HEK293 (cell line): ENCODE results near the gene JCAD.

ENCODE experiments used
- CTCF ChIA-PET: fragments of 350-600 bp; formaldehyde crosslinking; extraction: SDS; loops from one replicate; lab custom pipeline; 2021; ENCODE audit warnings: antibody characterized with exemption; lab: Yijun Ruan, JAX
- POLR2A ChIA-PET: fragments of 300-600 bp; formaldehyde crosslinking; extraction: SDS; loops from one replicate; lab custom pipeline; 2020; ENCODE audit warnings: antibody characterized with exemption, inconsistent platforms; lab: Yijun Ruan, JAX
- H3K27ac ChIP-seq: fragments of 200-500 bp; sonication (Bioruptor generic); 2 replicates; pipeline ENCODE4 v1.5.1; 2014; ENCODE audit warnings: low read depth, low read length, control low read depth, inconsistent platforms; ENCODE audit errors: extremely low read depth
- H3K36me3 ChIP-seq, 2 experiments: fragments of 200-500 bp in 1 of 2; sonication (Bioruptor generic) in 1 of 2; 1 replicate in 1 of 2; 2 replicates in 1 of 2; pipeline ENCODE4 v1.5.1; 2014 to 2017; ENCODE audit warnings: inconsistent platforms in 2 of 2, low read length in 2 of 2; ENCODE audit not compliant: control insufficient read depth in 2 of 2, insufficient read depth in 1 of 2
- H3K4me1 ChIP-seq: fragments of 200-500 bp; sonication (Bioruptor generic); 2 replicates; pipeline ENCODE4 v1.5.1; 2014; ENCODE audit warnings: mild to moderate bottlenecking, low read length, inconsistent platforms; ENCODE audit not compliant: control insufficient read depth, insufficient read depth
- H3K4me3 ChIP-seq: 2 replicates; pipeline ENCODE4 v1.5.1; 2011; ENCODE audit warnings: low read depth, mild to moderate bottlenecking, control low read depth, low read length, moderate library complexity
- H3K9me3 ChIP-seq: fragments of 200-500 bp; sonication (Bioruptor generic); 2 replicates; pipeline ENCODE4 v1.5.1; 2014; ENCODE audit warnings: low read depth, low read length, inconsistent platforms; ENCODE audit not compliant: control insufficient read depth, insufficient read depth
- FEZF1 ChIP-seq: fragments of 450-650 bp; formaldehyde crosslinking; IDR thresholded peaks from 2 replicates; pipeline ENCODE4 v1.5.1; 2016; ENCODE audit warnings: missing biosample characterization, missing genetic modification characterization
- RBAK ChIP-seq: fragments of 450-650 bp; formaldehyde crosslinking; IDR thresholded peaks from 2 replicates; pipeline ENCODE4 v1.5.1; 2016; ENCODE audit warnings: missing biosample characterization, missing genetic modification characterization
- SP3 ChIP-seq: fragments of 450-650 bp; formaldehyde crosslinking; IDR thresholded peaks from 2 replicates; pipeline ENCODE4 v1.5.1; 2016; ENCODE audit warnings: missing biosample characterization, missing genetic modification characterization
- TRIM28 ChIP-seq: IDR thresholded peaks from 2 replicates; pipeline ENCODE4 v1.6.1; 2011; ENCODE audit warnings: low read length, control low read depth, borderline replicate concordance
- ZNF133 ChIP-seq: fragments of 450-650 bp; formaldehyde crosslinking; IDR thresholded peaks from 2 replicates; pipeline ENCODE4 v1.5.1; 2016; ENCODE audit warnings: missing biosample characterization, missing genetic modification characterization
- ZNF473 ChIP-seq: fragments of 450-650 bp; formaldehyde crosslinking; IDR thresholded peaks from 2 replicates; pipeline ENCODE4 v1.5.1; 2017; ENCODE audit warnings: missing biosample characterization, missing genetic modification characterization
- ZNF530 ChIP-seq: fragments of 450-650 bp; formaldehyde crosslinking; IDR thresholded peaks from 2 replicates; pipeline ENCODE4 v1.5.1; 2016; ENCODE audit warnings: low read depth, missing biosample characterization, missing genetic modification characterization
- ZNF560 ChIP-seq: fragments of 450-650 bp; formaldehyde crosslinking; IDR thresholded peaks from 2 replicates; pipeline ENCODE4 v1.5.1; 2017; ENCODE audit warnings: missing biosample characterization, missing genetic modification characterization, borderline replicate concordance
- ZNF585B ChIP-seq: fragments of 450-650 bp; formaldehyde crosslinking; IDR thresholded peaks from 2 replicates; pipeline ENCODE4 v1.5.1; 2016; ENCODE audit warnings: missing biosample characterization, missing genetic modification characterization
- ZNF777 ChIP-seq: fragments of 450-650 bp; formaldehyde crosslinking; IDR thresholded peaks from 2 replicates; pipeline ENCODE4 v1.5.1; 2017; ENCODE audit warnings: missing biosample characterization, missing genetic modification characterization, borderline replicate concordance
- ZSCAN23 ChIP-seq: fragments of 450-650 bp; formaldehyde crosslinking; IDR thresholded peaks from 2 replicates; pipeline ENCODE4 v1.5.1; 2016; ENCODE audit warnings: missing biosample characterization, missing genetic modification characterization
- ZXDB ChIP-seq: fragments of 450-650 bp; formaldehyde crosslinking; IDR thresholded peaks from 2 replicates; pipeline ENCODE4 v1.5.1; 2016; ENCODE audit warnings: missing biosample characterization, missing genetic modification characterization
- TF ChIP-seq, protein P1 (sequence below): fragments of 450-650 bp; formaldehyde crosslinking; IDR thresholded peaks from 2 replicates; pipeline ENCODE4 v1.5.1; 2016; ENCODE audit warnings: missing biosample characterization, missing genetic modification characterization
- TF ChIP-seq, protein P2 (sequence below): fragments of 450-650 bp; formaldehyde crosslinking; IDR thresholded peaks from 2 replicates; pipeline ENCODE4 v1.5.1; 2016; ENCODE audit warnings: missing biosample characterization, missing genetic modification characterization
- TF ChIP-seq, protein P3 (sequence below): fragments of 450-650 bp; formaldehyde crosslinking; IDR thresholded peaks from 2 replicates; pipeline ENCODE4 v1.5.1; 2017; ENCODE audit warnings: missing biosample characterization, missing genetic modification characterization

Gene JCAD

DNA sequence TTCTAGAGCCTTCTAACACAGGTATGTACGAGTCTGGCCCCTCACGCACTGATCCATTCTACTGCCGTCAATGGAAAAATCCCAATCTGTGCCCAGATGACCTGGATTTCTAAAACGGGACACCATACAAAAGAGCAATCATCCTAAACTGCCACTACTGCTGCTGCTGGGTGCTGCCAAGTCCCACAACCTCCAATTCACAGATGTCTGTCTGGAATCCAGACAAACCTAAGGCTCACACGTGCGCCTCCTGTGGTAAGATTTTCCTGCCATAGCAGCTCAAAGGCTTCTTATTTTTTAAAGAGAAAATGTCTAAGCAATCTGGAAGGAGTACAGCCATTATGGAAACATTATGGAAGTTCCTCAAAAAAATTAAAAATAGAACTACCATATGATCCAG, 40.9 kb downstream of the JCAD start:
- H3K4me3 ChIP-seq: no peak overlapping the region
- CTCF ChIA-PET: interaction anchor here (5.4 kb wide), 1 partner anchor 16 kb away, joined by 18 read pairs; no protein-coding TSS in a partner anchor
- no peak overlapping the region for H3K27ac ChIP-seq
- TF ChIP-seq ZXDB (tag by site-specific recombination) (no peak), TRIM28 (no peak), ZNF530 (no peak), FEZF1 (tag by site-specific recombination) (no peak), ZNF560 (tag by site-specific recombination) (no peak), ZNF473 (tag by site-specific recombination) (no peak), ZNF133 (tag by site-specific recombination) (no peak), RBAK (tag by site-specific recombination) (no peak)
- TF ChIP-seq, protein P1, sequence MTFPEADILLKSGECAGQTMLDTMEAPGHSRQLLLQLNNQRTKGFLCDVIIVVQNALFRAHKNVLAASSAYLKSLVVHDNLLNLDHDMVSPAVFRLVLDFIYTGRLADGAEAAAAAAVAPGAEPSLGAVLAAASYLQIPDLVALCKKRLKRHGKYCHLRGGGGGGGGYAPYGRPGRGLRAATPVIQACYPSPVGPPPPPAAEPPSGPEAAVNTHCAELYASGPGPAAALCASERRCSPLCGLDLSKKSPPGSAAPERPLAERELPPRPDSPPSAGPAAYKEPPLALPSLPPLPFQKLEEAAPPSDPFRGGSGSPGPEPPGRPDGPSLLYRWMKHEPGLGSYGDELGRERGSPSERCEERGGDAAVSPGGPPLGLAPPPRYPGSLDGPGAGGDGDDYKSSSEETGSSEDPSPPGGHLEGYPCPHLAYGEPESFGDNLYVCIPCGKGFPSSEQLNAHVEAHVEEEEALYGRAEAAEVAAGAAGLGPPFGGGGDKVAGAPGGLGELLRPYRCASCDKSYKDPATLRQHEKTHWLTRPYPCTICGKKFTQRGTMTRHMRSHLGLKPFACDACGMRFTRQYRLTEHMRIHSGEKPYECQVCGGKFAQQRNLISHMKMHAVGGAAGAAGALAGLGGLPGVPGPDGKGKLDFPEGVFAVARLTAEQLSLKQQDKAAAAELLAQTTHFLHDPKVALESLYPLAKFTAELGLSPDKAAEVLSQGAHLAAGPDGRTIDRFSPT (tag by site-specific recombination): no peak
- TF ChIP-seq, all 188 proteins: peak for 0
- no peaks in the 10 kb centered on the region for H3K9me3 ChIP-seq
- H3K4me1 ChIP-seq: no peaks in the 10 kb centered on the region
- H3K36me3 ChIP-seq: peaks cover 9 to 42% of the 10 kb centered on the region in 2 experiments
- POLR2A ChIA-PET: no interaction called here

DNA sequence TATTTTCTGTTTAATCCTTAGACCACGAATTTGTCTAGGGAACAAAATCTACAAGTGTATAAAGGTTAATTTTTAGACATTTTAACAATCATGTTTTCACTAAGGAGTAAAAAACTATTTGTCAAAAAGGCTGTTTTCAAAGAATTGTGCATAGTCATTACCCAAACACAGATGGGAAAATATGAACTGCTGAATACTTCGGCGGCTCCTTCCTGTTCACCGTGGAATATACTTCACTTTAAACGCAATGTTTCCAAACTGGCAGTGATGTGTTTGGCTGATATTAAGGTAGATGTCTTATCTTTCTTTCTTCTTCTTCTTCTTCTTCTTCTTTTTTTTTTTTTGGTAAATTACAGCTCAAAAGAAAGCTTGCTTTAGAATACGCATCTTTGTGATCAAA, 41.4 kb downstream of the JCAD start:
- Histone ChIP-seq H3K36me3 (peaks cover 9 to 37% of the 10 kb centered on the region in 2 experiments), H3K4me3 (no peak overlapping the region), H3K9me3 (no peaks in the 10 kb centered on the region), H3K4me1 (no peaks in the 10 kb centered on the region), H3K27ac (no peak overlapping the region)
- TF ChIP-seq SP3 (tag by site-specific recombination) (no peak), ZNF777 (tag by site-specific recombination) (no peak), ZNF585B (no peak)
- CTCF ChIA-PET: interaction anchor here (5.4 kb wide), 1 partner anchor 16 kb away, joined by 18 read pairs; no protein-coding TSS in a partner anchor
- POLR2A ChIA-PET: no interaction called here

DNA sequence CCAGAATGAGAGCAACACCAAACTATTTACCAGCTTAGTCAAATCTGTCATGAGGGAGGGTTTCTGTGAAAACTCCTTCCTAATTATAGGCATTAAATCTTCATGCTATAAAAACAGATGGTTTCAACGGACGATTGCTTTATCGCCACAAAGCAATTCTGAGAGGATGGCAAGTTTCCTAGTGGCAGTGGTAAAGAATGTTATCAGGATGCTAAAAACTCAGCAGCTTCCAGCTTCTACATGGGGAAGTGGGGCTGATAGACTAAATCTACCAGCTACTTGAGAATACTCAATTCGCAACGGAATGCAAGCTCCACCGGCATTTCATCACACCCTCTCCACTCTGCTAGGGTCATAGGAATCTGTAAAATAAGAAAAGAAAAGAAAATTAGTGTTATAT, 41.8 kb downstream of the JCAD start:
- ChIA-PET CTCF (interaction anchor here (5.4 kb wide), 1 partner anchor 15 kb away, joined by 18 read pairs; no protein-coding TSS in a partner anchor), POLR2A (no interaction called here)
- H3K4me3 ChIP-seq: no peak overlapping the region
- peaks cover 9 to 35% of the 10 kb centered on the region in 2 experiments for H3K36me3 ChIP-seq
- TF ChIP-seq, protein P2, sequence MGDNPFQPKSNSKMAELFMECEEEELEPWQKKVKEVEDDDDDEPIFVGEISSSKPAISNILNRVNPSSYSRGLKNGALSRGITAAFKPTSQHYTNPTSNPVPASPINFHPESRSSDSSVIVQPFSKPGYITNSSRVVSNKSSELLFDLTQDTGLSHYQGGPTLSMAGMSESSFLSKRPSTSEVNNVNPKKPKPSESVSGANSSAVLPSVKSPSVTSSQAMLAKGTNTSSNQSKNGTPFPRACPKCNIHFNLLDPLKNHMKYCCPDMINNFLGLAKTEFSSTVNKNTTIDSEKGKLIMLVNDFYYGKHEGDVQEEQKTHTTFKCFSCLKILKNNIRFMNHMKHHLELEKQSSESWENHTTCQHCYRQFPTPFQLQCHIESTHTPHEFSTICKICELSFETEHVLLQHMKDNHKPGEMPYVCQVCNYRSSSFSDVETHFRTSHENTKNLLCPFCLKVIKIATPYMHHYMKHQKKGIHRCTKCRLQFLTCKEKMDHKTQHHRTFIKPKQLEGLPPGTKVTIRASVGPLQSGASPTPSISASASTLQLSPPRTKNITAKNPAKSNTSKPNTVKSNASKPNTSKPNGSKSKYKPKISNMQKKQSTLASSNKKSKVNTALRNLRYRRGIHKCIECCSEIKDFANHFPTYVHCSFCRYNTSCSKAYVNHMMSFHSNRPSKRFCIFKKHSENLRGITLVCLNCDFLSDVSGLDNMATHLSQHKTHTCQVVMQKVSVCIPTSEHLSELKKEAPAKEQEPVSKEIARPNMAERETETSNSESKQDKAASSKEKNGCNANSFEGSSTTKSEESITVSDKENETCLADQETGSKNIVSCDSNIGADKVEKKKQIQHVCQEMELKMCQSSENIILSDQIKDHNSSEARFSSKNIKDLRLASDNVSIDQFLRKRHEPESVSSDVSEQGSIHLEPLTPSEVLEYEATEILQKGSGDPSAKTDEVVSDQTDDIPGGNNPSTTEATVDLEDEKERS (tag by site-specific recombination): no peak
- TF ChIP-seq, protein P3, sequence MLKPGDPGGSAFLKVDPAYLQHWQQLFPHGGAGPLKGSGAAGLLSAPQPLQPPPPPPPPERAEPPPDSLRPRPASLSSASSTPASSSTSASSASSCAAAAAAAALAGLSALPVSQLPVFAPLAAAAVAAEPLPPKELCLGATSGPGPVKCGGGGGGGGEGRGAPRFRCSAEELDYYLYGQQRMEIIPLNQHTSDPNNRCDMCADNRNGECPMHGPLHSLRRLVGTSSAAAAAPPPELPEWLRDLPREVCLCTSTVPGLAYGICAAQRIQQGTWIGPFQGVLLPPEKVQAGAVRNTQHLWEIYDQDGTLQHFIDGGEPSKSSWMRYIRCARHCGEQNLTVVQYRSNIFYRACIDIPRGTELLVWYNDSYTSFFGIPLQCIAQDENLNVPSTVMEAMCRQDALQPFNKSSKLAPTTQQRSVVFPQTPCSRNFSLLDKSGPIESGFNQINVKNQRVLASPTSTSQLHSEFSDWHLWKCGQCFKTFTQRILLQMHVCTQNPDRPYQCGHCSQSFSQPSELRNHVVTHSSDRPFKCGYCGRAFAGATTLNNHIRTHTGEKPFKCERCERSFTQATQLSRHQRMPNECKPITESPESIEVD (tag by site-specific recombination): 0 out of 2 replicates have a peak, but pooled peaks have one; percentile 11
- no peak for TF ChIP-seq ZSCAN23 (tag by site-specific recombination)
- no peaks in the 10 kb centered on the region for H3K4me1 ChIP-seq
- H3K27ac ChIP-seq: no peak overlapping the region
- H3K9me3 ChIP-seq: no peaks in the 10 kb centered on the region
